K562 (cell line): Measurements from ENCODE around the gene NDFIP1. TPM values are rescaled to one million over a fixed set of nuclear protein-coding genes. Genes with fewer than 3 reads are reported as not detected.

Experiments
- HES1 ChIP-seq: fragments of 450-650 bp; IDR thresholded peaks from 2 replicates; pipeline ENCODE4 v1.6.1; 2016; ENCODE audit warnings: low read depth, mild to moderate bottlenecking, moderate library complexity
- polyA plus RNA-seq, 8 experiments: library from polyadenylated mRNA; depleted of rRNA in 4 of 8; stranded (reverse) in 5 of 8; unstranded in 3 of 8; fragments of >200 nt; fragmentation: Nextera tagmentation in 2 of 8; fragmentation: Illumina TruSeq in 1 of 8; extraction: Ambion mirVana in 2 of 8; extraction: Trizol in 1 of 8; gene quantifications; 2 replicates each; pipeline versions ENCODE4 v1.2.1 to v1.2.3, GENCODE V29; 2011 to 2014; ENCODE audit warnings: inconsistent platforms in 1 of 8, missing spikeins in 1 of 8
- total RNA-seq, 7 experiments: library from RNA; depleted of rRNA in 6 of 7; stranded (reverse); fragments of >200 nt in 6 of 7; fragmentation: Illumina TruSeq in 2 of 7; extraction: Trizol in 2 of 7; gene quantifications; 2 replicates each; pipeline versions ENCODE4 v1.2.1 to v1.2.3, GENCODE V29; 2011 to 2021; ENCODE audit warnings: low replicate concordance in 1 of 7
- TF ChIP-seq, protein P1 (sequence below), 2 experiments: fragments of 450-650 bp in 1 of 2; sonication (generic) in 1 of 2; formaldehyde crosslinking in 1 of 2; IDR thresholded peaks in 1 of 2; conservative IDR thresholded peaks in 1 of 2; 2 replicates each; pipeline versions ENCODE4 v1.6.1 to v1.8.1; 2016 to 2023; ENCODE audit warnings: mild to moderate bottlenecking in 2 of 2, moderate library complexity in 2 of 2, inconsistent platforms in 1 of 2, missing genetic modification reagents in 1 of 2
- TF ChIP-seq, protein P2 (sequence below): fragments of 450-650 bp; IDR thresholded peaks from 2 replicates; pipeline ENCODE4 v1.6.1; 2017; ENCODE audit warnings: antibody characterized with exemption, mild to moderate bottlenecking

Gene NDFIP1
- total and polyA plus RNA-seq, 9 of the 15 experiments (the other 6 are each of a cell fraction or from before 2014, with no cell fraction given), result 5.3 to 37.5 (median 31.9) TPM

GRCh38 chr5:142107736-142108431 is 695 bp upstream of the NDFIP1 start (continued):
- TF ChIP-seq, protein P1, sequence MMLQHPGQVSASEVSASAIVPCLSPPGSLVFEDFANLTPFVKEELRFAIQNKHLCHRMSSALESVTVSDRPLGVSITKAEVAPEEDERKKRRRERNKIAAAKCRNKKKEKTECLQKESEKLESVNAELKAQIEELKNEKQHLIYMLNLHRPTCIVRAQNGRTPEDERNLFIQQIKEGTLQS (IDR thresholded peaks at IDR 0.05), result no peak
- TF ChIP-seq, protein P1 (CRISPR knock-in tag; conservative IDR thresholded peaks at IDR 0.05), result no peak
- TF ChIP-seq, protein P2, sequence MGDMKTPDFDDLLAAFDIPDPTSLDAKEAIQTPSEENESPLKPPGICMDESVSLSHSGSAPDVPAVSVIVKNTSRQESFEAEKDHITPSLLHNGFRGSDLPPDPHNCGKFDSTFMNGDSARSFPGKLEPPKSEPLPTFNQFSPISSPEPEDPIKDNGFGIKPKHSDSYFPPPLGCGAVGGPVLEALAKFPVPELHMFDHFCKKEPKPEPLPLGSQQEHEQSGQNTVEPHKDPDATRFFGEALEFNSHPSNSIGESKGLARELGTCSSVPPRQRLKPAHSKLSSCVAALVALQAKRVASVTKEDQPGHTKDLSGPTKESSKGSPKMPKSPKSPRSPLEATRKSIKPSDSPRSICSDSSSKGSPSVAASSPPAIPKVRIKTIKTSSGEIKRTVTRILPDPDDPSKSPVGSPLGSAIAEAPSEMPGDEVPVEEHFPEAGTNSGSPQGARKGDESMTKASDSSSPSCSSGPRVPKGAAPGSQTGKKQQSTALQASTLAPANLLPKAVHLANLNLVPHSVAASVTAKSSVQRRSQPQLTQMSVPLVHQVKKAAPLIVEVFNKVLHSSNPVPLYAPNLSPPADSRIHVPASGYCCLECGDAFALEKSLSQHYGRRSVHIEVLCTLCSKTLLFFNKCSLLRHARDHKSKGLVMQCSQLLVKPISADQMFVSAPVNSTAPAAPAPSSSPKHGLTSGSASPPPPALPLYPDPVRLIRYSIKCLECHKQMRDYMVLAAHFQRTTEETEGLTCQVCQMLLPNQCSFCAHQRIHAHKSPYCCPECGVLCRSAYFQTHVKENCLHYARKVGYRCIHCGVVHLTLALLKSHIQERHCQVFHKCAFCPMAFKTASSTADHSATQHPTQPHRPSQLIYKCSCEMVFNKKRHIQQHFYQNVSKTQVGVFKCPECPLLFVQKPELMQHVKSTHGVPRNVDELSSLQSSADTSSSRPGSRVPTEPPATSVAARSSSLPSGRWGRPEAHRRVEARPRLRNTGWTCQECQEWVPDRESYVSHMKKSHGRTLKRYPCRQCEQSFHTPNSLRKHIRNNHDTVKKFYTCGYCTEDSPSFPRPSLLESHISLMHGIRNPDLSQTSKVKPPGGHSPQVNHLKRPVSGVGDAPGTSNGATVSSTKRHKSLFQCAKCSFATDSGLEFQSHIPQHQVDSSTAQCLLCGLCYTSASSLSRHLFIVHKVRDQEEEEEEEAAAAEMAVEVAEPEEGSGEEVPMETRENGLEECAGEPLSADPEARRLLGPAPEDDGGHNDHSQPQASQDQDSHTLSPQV, result no peak
- no peak for TF ChIP-seq HES1
